Neural cell (in vitro differentiated cells): ENCODE measurements around the gene CPNE5. TPM values are rescaled to one million over a fixed set of nuclear protein-coding genes. Genes with fewer than 3 reads are reported as not detected.

ENCODE experiments used
- H2AFZ ChIP-seq: fragments of 200-600, 300-800 bp; sonication (generic), shearing (Covaris generic); 2 replicates; pipeline ENCODE4 v1.6.0; 2014; ENCODE audit warnings: low read depth, mild to moderate bottlenecking, antibody characterized with exemption, low read length, moderate library complexity
- H3F3A ChIP-seq: fragments of 200-600 bp; shearing (Covaris generic); 2 replicates; pipeline ENCODE4 v1.6.1; 2016; ENCODE audit warnings: mild to moderate bottlenecking, moderate library complexity, mixed read lengths, antibody characterized with exemption, low read length; ENCODE audit not compliant: insufficient read depth, poor library complexity, severe bottlenecking
- H3K27ac ChIP-seq: fragments of 200-600, 300-800 bp; sonication (generic), shearing (Covaris generic); 2 replicates; pipeline ENCODE4 v1.5.1; 2014; ENCODE audit warnings: mild to moderate bottlenecking, low read length, moderate library complexity
- H3K27me3 ChIP-seq: fragments of 300-800, 200-600 bp; sonication (generic), shearing (Covaris generic); 2 replicates; pipeline ENCODE4 v1.6.0; 2014; ENCODE audit warnings: mild to moderate bottlenecking, low read depth, low read length, moderate library complexity; ENCODE audit not compliant: insufficient read depth
- H3K36me3 ChIP-seq: fragments of 300-800, 200-600 bp; sonication (generic), shearing (Covaris generic); 2 replicates; pipeline ENCODE4 v1.5.1; 2014; ENCODE audit warnings: mild to moderate bottlenecking, antibody characterized with exemption, low read length, moderate library complexity; ENCODE audit not compliant: insufficient read depth
- H3K4me2 ChIP-seq: fragments of 300-800, 200-600 bp; sonication (generic), shearing (Covaris generic); 2 replicates; pipeline ENCODE4 v1.6.0; 2014; ENCODE audit warnings: mild to moderate bottlenecking, low read length
- H3K4me3 ChIP-seq: fragments of 300-800, 200-600 bp; sonication (generic), shearing (Covaris generic); 2 replicates; pipeline ENCODE4 v1.5.1; 2014; ENCODE audit warnings: mild to moderate bottlenecking, low read length, moderate library complexity
- H3K79me2 ChIP-seq: fragments of 200-600 bp; shearing (Covaris generic); replicated peaks from 2 replicates; pipeline ENCODE4 v1.6.0; 2014; ENCODE audit warnings: mild to moderate bottlenecking, low read length, moderate library complexity; ENCODE audit not compliant: insufficient read depth
- H3K9ac ChIP-seq: fragments of 300-800, 200-600 bp; sonication (generic), shearing (Covaris generic); 2 replicates; pipeline ENCODE4 v1.6.1; 2016; ENCODE audit warnings: mild to moderate bottlenecking, low read length, mixed read lengths
- H3K9me2 ChIP-seq: fragments of 200-600 bp; shearing (Covaris generic); 2 replicates; pipeline ENCODE4 v1.6.1; 2016; ENCODE audit warnings: mild to moderate bottlenecking, low read length, mixed read lengths; ENCODE audit not compliant: insufficient read depth
- H3K9me3 ChIP-seq: fragments of 200-600, 300-800 bp; sonication (generic), shearing (Covaris generic); 2 replicates; pipeline ENCODE4 v1.6.1; 2016; ENCODE audit warnings: mild to moderate bottlenecking, mixed run types, low read length, moderate library complexity, mixed read lengths
- H4K20me1 ChIP-seq: fragments of 200-600 bp; shearing (Covaris generic); 2 replicates; pipeline ENCODE4 v1.6.1; 2016; ENCODE audit warnings: mild to moderate bottlenecking, mixed run types; ENCODE audit not compliant: insufficient read depth
- CTCF ChIP-seq: fragments of 450-650 bp; IDR thresholded peaks from 2 replicates; pipeline ENCODE4 v1.5.1; 2014; ENCODE audit warnings: antibody characterized with exemption, mild to moderate bottlenecking, moderate library complexity; ENCODE audit not compliant: poor library complexity, severe bottlenecking
- EP300 ChIP-seq: fragments of 450-650 bp; conservative IDR thresholded peaks from 2 replicates; pipeline ENCODE4 v1.6.1; 2014; ENCODE audit warnings: antibody characterized with exemption, mild to moderate bottlenecking, moderate library complexity; ENCODE audit not compliant: poor library complexity, severe bottlenecking
- EZH2 ChIP-seq: fragments of 200-600, 300-800 bp; shearing (Covaris generic), sonication (generic); IDR thresholded peaks from 2 replicates; pipeline ENCODE4 v1.6.1; 2014; ENCODE audit warnings: antibody characterized with exemption, low read length, borderline replicate concordance, mild to moderate bottlenecking; ENCODE audit not compliant: insufficient read depth, poor library complexity, severe bottlenecking
- MXI1 ChIP-seq: fragments of 450-650 bp; conservative IDR thresholded peaks from 2 replicates; pipeline ENCODE4 v1.6.1; 2014; ENCODE audit warnings: antibody characterized with exemption, mild to moderate bottlenecking; ENCODE audit not compliant: poor library complexity, severe bottlenecking
- POLR2AphosphoS5 ChIP-seq: IDR thresholded peaks from 2 replicates; pipeline ENCODE4 v1.6.1; 2012
- RAD21 ChIP-seq: fragments of 450-650 bp; conservative IDR thresholded peaks from 2 replicates; pipeline ENCODE4 v1.6.1; 2014; ENCODE audit warnings: antibody characterized with exemption, mild to moderate bottlenecking, moderate library complexity
- REST ChIP-seq: IDR thresholded peaks from 2 replicates; pipeline ENCODE4 v1.6.1; 2012; ENCODE audit warnings: borderline replicate concordance
- SMC3 ChIP-seq: fragments of 450-650 bp; conservative IDR thresholded peaks from 2 replicates; pipeline ENCODE4 v1.6.1; 2014; ENCODE audit warnings: antibody characterized with exemption, mild to moderate bottlenecking, moderate library complexity; ENCODE audit not compliant: poor library complexity
- TAF1 ChIP-seq: IDR thresholded peaks from 2 replicates; pipeline ENCODE4 v1.6.1; 2012; ENCODE audit warnings: low read depth
- polyA plus RNA-seq: library from polyadenylated mRNA; depleted of rRNA; stranded (reverse); fragments of >200 nt; gene quantifications from 2 replicates; pipeline ENCODE4 v1.2.3, GENCODE V29; 2014

CPNE5 gene
- polyA plus RNA-seq, 1 donor from 2014 or later = 8.7 TPM

GRCh38 chr6:36781669-36782068, 57.6 kb downstream of the CPNE5 start:
- no peak overlapping the region for H3K4me2 ChIP-seq
- no peak overlapping the region for H2AFZ ChIP-seq
- no peak overlapping the region for H3K4me3 ChIP-seq
- H3K27me3 ChIP-seq = no peaks in the 10 kb centered on the region
- no peaks in the 10 kb centered on the region for H3K9me2 ChIP-seq
- H3K9me3 ChIP-seq = no peaks in the 10 kb centered on the region
- no peaks in the 10 kb centered on the region for H3K79me2 ChIP-seq
- no peak overlapping the region for H3K27ac ChIP-seq
- no peaks in the 10 kb centered on the region for H3K36me3 ChIP-seq
- H3K9ac ChIP-seq = no peak overlapping the region
- no peaks in the 10 kb centered on the region for H4K20me1 ChIP-seq
- no peaks in the 10 kb centered on the region for H3F3A ChIP-seq
- no peak for TF ChIP-seq RAD21

- Histone ChIP-seq H3K9me3 (no peaks in the 10 kb centered on the region), H3K4me2 (no peak overlapping the region), H3F3A (no peaks in the 10 kb centered on the region), H2AFZ (no peak overlapping the region), H3K9me2 (no peaks in the 10 kb centered on the region), H3K79me2 (no peaks in the 10 kb centered on the region), H3K27me3 (no peaks in the 10 kb centered on the region), H3K27ac (no peak overlapping the region), H4K20me1 (no peaks in the 10 kb centered on the region), H3K4me3 (no peak overlapping the region), H3K36me3 (no peaks in the 10 kb centered on the region), H3K9ac (no peak overlapping the region)
- no peak for TF ChIP-seq CTCF
Measured at GRCh38 chr6:36780442-36781177, 58.6 kb downstream of the CPNE5 start.

- Histone ChIP-seq H3K27ac (no peak overlapping the region), H3K9ac (no peak overlapping the region), H3F3A (no peaks in the 10 kb centered on the region), H3K4me2 (no peak overlapping the region), H3K9me3 (no peaks in the 10 kb centered on the region), H2AFZ (no peak overlapping the region), H3K4me3 (no peak overlapping the region), H4K20me1 (no peaks in the 10 kb centered on the region), H3K36me3 (no peaks in the 10 kb centered on the region), H3K27me3 (no peaks in the 10 kb centered on the region), H3K79me2 (no peaks in the 10 kb centered on the region), H3K9me2 (no peaks in the 10 kb centered on the region)
- no peak for TF ChIP-seq REST
- TF ChIP-seq EP300 = no peak
- TF ChIP-seq CTCF = no peak
- no peak for TF ChIP-seq POLR2AphosphoS5
- TF ChIP-seq SMC3 = no peak
- no peak for TF ChIP-seq RAD21
- TF ChIP-seq EZH2 = no peak
- TF ChIP-seq TAF1 = no peak
- TF ChIP-seq MXI1 = no peak
Measured at GRCh38 chr6:36779227-36779626, 60.0 kb downstream of the CPNE5 start.
